Cardiac muscle cell (in vitro differentiated cells and primary cell): ENCODE results near the gene KRTAP10-6. TPM values are rescaled to one million over a fixed set of nuclear protein-coding genes. Genes with fewer than 3 reads are reported as not detected.
"Not testable (repeated sequence)": the region's sequence is repeated elsewhere in the genome, so short reads cannot be mapped to it uniquely, and the experiment has no call there.

Experiments used
- DNase-seq, 2 donors: peaks; one replicate each; pipeline versions ENCODE4 v3.0.0 to v3.0.0-alpha.2; 2010 to 2017; ENCODE audit warnings: low read depth in 1 of 2, low spot score in 1 of 2
- H3K27ac ChIP-seq: fragments of 200-600 bp; sonication (generic); 2 replicates; pipeline ENCODE4 v1.5.1; 2016
- H3K27me3 ChIP-seq: fragments of 200-600 bp; sonication (generic); 2 replicates; pipeline ENCODE4 v1.6.0; 2016; ENCODE audit warnings: control low read depth
- H3K36me3 ChIP-seq: fragments of 200-600 bp; sonication (generic); 2 replicates; pipeline ENCODE4 v1.5.1; 2016; ENCODE audit warnings: control low read depth
- H3K4me1 ChIP-seq: fragments of 200-600 bp; sonication (generic); 2 replicates; pipeline ENCODE4 v1.8.1; 2017; ENCODE audit warnings: low read depth, mild to moderate bottlenecking, mixed run types
- H3K4me3 ChIP-seq: fragments of 200-600 bp; sonication (generic); 2 replicates; pipeline ENCODE4 v1.5.1; 2016; ENCODE audit warnings: mild to moderate bottlenecking
- H3K9me3 ChIP-seq: fragments of 200-600 bp; sonication (generic); 2 replicates; pipeline ENCODE4 v1.5.1; 2017; ENCODE audit warnings: low read depth, mild to moderate bottlenecking, control low read depth
- CTCF ChIP-seq: IDR thresholded peaks from 2 replicates; pipeline ENCODE4 v1.5.1; 2012; ENCODE audit warnings: low read depth, mild to moderate bottlenecking, low read length
- polyA plus RNA-seq: library from polyadenylated mRNA; unstranded; fragments of >200 nt; fragmentation: Nextera tagmentation; extraction: Ambion mirVana; gene quantifications from 2 replicates; pipeline ENCODE4 v1.2.1, GENCODE V29; 2016
- total RNA-seq: library from RNA; depleted of rRNA; stranded (reverse); fragments of >200 nt; gene quantifications from 2 replicates; pipeline ENCODE4 v1.2.3, GENCODE V29; 2016

Gene KRTAP10-6
- total and polyA plus RNA-seq, 2 experiments from 2014 or later = 0.29 TPM; not detected in 1

GRCh38 chr21:44612029-44612486 lies 19.8 kb upstream of the KRTAP10-6 start, which contains the start of gene KRTAP10-8:
Gene KRTAP10-8, plus strand, starts transcription at chr21:44612079. Its CDS starts 22 bp downstream, at chr21:44612101.
- no peak for TF ChIP-seq CTCF
- no peak for DNase-seq
- H3K27ac ChIP-seq = no peak within 1 kb of the TSS
- H3K36me3 ChIP-seq = no peaks in the 10 kb centered on the region
- H3K9me3 ChIP-seq = no peaks in the 10 kb centered on the region
- no peak within 1 kb of the TSS for H3K4me3 ChIP-seq
- no peaks in the 10 kb centered on the region for H3K27me3 ChIP-seq
- no peaks in the 10 kb centered on the region for H3K4me1 ChIP-seq

GRCh38 chr21:44611551-44611950 lies 19.2 kb upstream of the KRTAP10-6 start:
- no peak for DNase-seq
- Histone ChIP-seq H3K36me3 (no peaks in the 10 kb centered on the region), H3K27ac (no peak overlapping the region), H3K27me3 (no peaks in the 10 kb centered on the region), H3K4me3 (no peak overlapping the region), H3K9me3 (no peaks in the 10 kb centered on the region), H3K4me1 (no peaks in the 10 kb centered on the region)
- no peak for TF ChIP-seq CTCF

GRCh38 chr21:44610157-44610843 lies 18.0 kb upstream of the KRTAP10-6 start:
- DNase-seq, H3K36me3 ChIP-seq, H3K27ac ChIP-seq, H3K9me3 ChIP-seq, H3K4me3 ChIP-seq, H3K27me3 ChIP-seq, H3K4me1 ChIP-seq: not testable (repeated sequence)

GRCh38 chr21:44609193-44609592 lies 16.9 kb upstream of the KRTAP10-6 start:
- no peak for DNase-seq
- Histone ChIP-seq H3K4me1 (no peaks in the 10 kb centered on the region), H3K27me3 (no peaks in the 10 kb centered on the region), H3K27ac (no peak overlapping the region), H3K4me3 (no peak overlapping the region), H3K9me3 (no peaks in the 10 kb centered on the region), H3K36me3 (no peaks in the 10 kb centered on the region)
- no peak for TF ChIP-seq CTCF

- Histone ChIP-seq H3K36me3 (no peaks in the 10 kb centered on the region), H3K27me3 (no peaks in the 10 kb centered on the region), H3K27ac (no peak overlapping the region), H3K4me1 (no peaks in the 10 kb centered on the region), H3K4me3 (no peak overlapping the region), H3K9me3 (no peaks in the 10 kb centered on the region)
- TF ChIP-seq CTCF = no peak
- no peak for DNase-seq
Observed at GRCh38 chr21:44606495-44606894, 14.2 kb upstream of the KRTAP10-6 start.

- H3K4me3 ChIP-seq = no peak overlapping the region
- H3K27ac ChIP-seq = no peak overlapping the region
- no peaks in the 10 kb centered on the region for H3K9me3 ChIP-seq
- TF ChIP-seq CTCF = no peak
- DNase-seq = no peak
- H3K36me3 ChIP-seq = no peaks in the 10 kb centered on the region
- no peaks in the 10 kb centered on the region for H3K4me1 ChIP-seq
- H3K27me3 ChIP-seq = no peaks in the 10 kb centered on the region
Observed at GRCh38 chr21:44603911-44604310, 11.6 kb upstream of the KRTAP10-6 start.
